ENCODE measurements around the gene PLPP3.

PLPP3 gene

GRCh38 chr1:56586502-56586901, 7.1 kb upstream of the PLPP3 start:
- no peaks in the 10 kb centered on the region for H3K9me2 ChIP-seq (ENCODE audit: low read depth, low read length)
- TF ChIP-seq CTCF (IDR thresholded peaks at IDR 0.05; ENCODE audit: low read length) (no peak), EZH2 (IDR thresholded peaks at IDR 0.05; ENCODE audit: borderline replicate concordance, low read length) (no peak)
- no peak overlapping the region for H3K27ac ChIP-seq (ENCODE audit: low read depth, low read length, poor library complexity, severe bottlenecking)
- no peaks in the 10 kb centered on the region for H3K9me3 ChIP-seq (ENCODE audit: low read length)
- H3K36me3 ChIP-seq (ENCODE audit: insufficient read depth, low read length), result no peaks in the 10 kb centered on the region
- no peaks in the 10 kb centered on the region for H3K79me2 ChIP-seq (ENCODE audit: insufficient read depth, low read length)
- no peaks in the 10 kb centered on the region for H4K20me1 ChIP-seq (ENCODE audit: insufficient read depth, low read length)
- H3K4me2 ChIP-seq (ENCODE audit: low read length), result no peak overlapping the region
- no peaks in the 10 kb centered on the region for H3K27me3 ChIP-seq (ENCODE audit: insufficient read depth, low read length)
- no peak overlapping the region for H2AFZ ChIP-seq (ENCODE audit: low read length)
- no peaks in the 10 kb centered on the region for H3F3A ChIP-seq (ENCODE audit: insufficient read depth, low read length)
- no peaks in the 10 kb centered on the region for H3K4me1 ChIP-seq (ENCODE audit: insufficient read depth, low read length, severe bottlenecking)
- no peak overlapping the region for H3K4me3 ChIP-seq (ENCODE audit: low read depth, low read length, poor library complexity, severe bottlenecking)
- H3K9ac ChIP-seq (ENCODE audit: low read length), result no peak overlapping the region

- Histone ChIP-seq H3K4me2 (ENCODE audit: low read length) (no peak overlapping the region), H2AFZ (ENCODE audit: low read length) (no peak overlapping the region), H3K4me1 (ENCODE audit: insufficient read depth, low read length, severe bottlenecking) (no peaks in the 10 kb centered on the region), H3K4me3 (ENCODE audit: low read depth, low read length, poor library complexity, severe bottlenecking) (no peak overlapping the region), H3K36me3 (ENCODE audit: insufficient read depth, low read length) (no peaks in the 10 kb centered on the region), H3K79me2 (ENCODE audit: insufficient read depth, low read length) (no peaks in the 10 kb centered on the region), H3K9ac (ENCODE audit: low read length) (no peak overlapping the region), H3K9me3 (ENCODE audit: low read length) (no peaks in the 10 kb centered on the region), H3K9me2 (ENCODE audit: low read depth, low read length) (no peaks in the 10 kb centered on the region), H3K27ac (ENCODE audit: low read depth, low read length, poor library complexity, severe bottlenecking) (no peak overlapping the region), H4K20me1 (ENCODE audit: insufficient read depth, low read length) (no peaks in the 10 kb centered on the region), H3F3A (ENCODE audit: insufficient read depth, low read length) (no peaks in the 10 kb centered on the region), H3K27me3 (ENCODE audit: insufficient read depth, low read length) (no peaks in the 10 kb centered on the region)
- TF ChIP-seq CTCF (IDR thresholded peaks at IDR 0.05; ENCODE audit: low read length) (no peak), EZH2 (IDR thresholded peaks at IDR 0.05; ENCODE audit: borderline replicate concordance, low read length) (no peak)
Observed at GRCh38 chr1:56585985-56586384, 6.6 kb upstream of the PLPP3 start.

GRCh38 chr1:56584910-56585528, 5.7 kb upstream of the PLPP3 start:
- no peaks in the 10 kb centered on the region for H3F3A ChIP-seq (ENCODE audit: insufficient read depth, low read length)
- H3K27ac ChIP-seq (ENCODE audit: low read depth, low read length, poor library complexity, severe bottlenecking), result no peak overlapping the region
- no peaks in the 10 kb centered on the region for H4K20me1 ChIP-seq (ENCODE audit: insufficient read depth, low read length)
- H3K4me3 ChIP-seq (ENCODE audit: low read depth, low read length, poor library complexity, severe bottlenecking), result no peak overlapping the region
- H3K79me2 ChIP-seq (ENCODE audit: insufficient read depth, low read length), result no peaks in the 10 kb centered on the region
- no peak for TF ChIP-seq EZH2 (IDR thresholded peaks at IDR 0.05; ENCODE audit: borderline replicate concordance, low read length)
- TF ChIP-seq CTCF (IDR thresholded peaks at IDR 0.05; ENCODE audit: low read length), result peak; percentile 83
- H3K9me3 ChIP-seq (ENCODE audit: low read length), result no peaks in the 10 kb centered on the region
- H3K4me2 ChIP-seq (ENCODE audit: low read length), result no peak overlapping the region
- H3K9me2 ChIP-seq (ENCODE audit: low read depth, low read length), result no peaks in the 10 kb centered on the region
- no peaks in the 10 kb centered on the region for H3K27me3 ChIP-seq (ENCODE audit: insufficient read depth, low read length)
- no peak overlapping the region for H3K9ac ChIP-seq (ENCODE audit: low read length)
- no peak overlapping the region for H2AFZ ChIP-seq (ENCODE audit: low read length)
- no peaks in the 10 kb centered on the region for H3K36me3 ChIP-seq (ENCODE audit: insufficient read depth, low read length)
- H3K4me1 ChIP-seq (ENCODE audit: insufficient read depth, low read length, severe bottlenecking), result no peaks in the 10 kb centered on the region
